K562 (cell line): ENCODE results near the gene CHIC2.

Experiments used
- CBFB ChIP-seq: sonication (generic); formaldehyde crosslinking; IDR thresholded peaks from 2 replicates; pipeline ENCODE4 v1.4.0; 2020; ENCODE audit warnings: mild to moderate bottlenecking, missing genetic modification reagents
- CEBPZ ChIP-seq: fragments of 150-350 bp; IDR thresholded peaks from 2 replicates; pipeline ENCODE4 v1.6.1; 2014; ENCODE audit warnings: low read depth, mild to moderate bottlenecking, low read length, borderline replicate concordance
- FOXJ3 ChIP-seq: sonication (generic); formaldehyde crosslinking; IDR thresholded peaks from 2 replicates; pipeline ENCODE4 v1.4.0; 2020; ENCODE audit warnings: mild to moderate bottlenecking, missing genetic modification reagents
- MGA ChIP-seq: fragments of 450-650 bp; IDR thresholded peaks from 2 replicates; pipeline ENCODE4 v1.6.1; 2016; ENCODE audit warnings: mild to moderate bottlenecking, moderate library complexity
- NR3C1 ChIP-seq: sonication (generic); formaldehyde crosslinking; IDR thresholded peaks from 2 replicates; pipeline ENCODE4 v1.8.1; 2022; ENCODE audit warnings: missing genetic modification reagents
- NRF1 ChIP-seq, 2 experiments: fragments of 450-650 bp; IDR thresholded peaks in 1 of 2; conservative IDR thresholded peaks in 1 of 2; 2 replicates each; pipeline ENCODE4 v1.6.1; 2014; ENCODE audit warnings: mild to moderate bottlenecking in 2 of 2
- POLR2AphosphoS5 ChIP-seq: IDR thresholded peaks from 2 replicates; pipeline ENCODE4 v1.6.1; 2011; ENCODE audit warnings: mild to moderate bottlenecking, low read depth, low read length, moderate library complexity; ENCODE audit not compliant: control insufficient read depth, insufficient read depth
- STAT5B ChIP-seq: fragments of 250-450 bp; sonication (Bioruptor Pico); IDR thresholded peaks from 2 replicates; pipeline ENCODE4 v1.8.0; 2021; ENCODE audit warnings: mild to moderate bottlenecking, inconsistent platforms
- TF ChIP-seq, protein P1 (sequence below), 3 experiments: IDR thresholded peaks in 2 of 3; conservative IDR thresholded peaks in 1 of 3; 2 replicates each; pipeline ENCODE4 v1.5.1; 2011 to 2012; ENCODE audit warnings: low read length in 3 of 3, mild to moderate bottlenecking in 3 of 3, control low read depth in 2 of 3, improper control_type of control experiment in 1 of 3, inconsistent platforms in 1 of 3, low read depth in 1 of 3, mixed read lengths in 1 of 3, moderate library complexity in 1 of 3; ENCODE audit not compliant: insufficient read depth in 2 of 3
- TF ChIP-seq, protein P2 (sequence below): fragments of 450-650 bp; formaldehyde crosslinking; IDR thresholded peaks from 2 replicates; pipeline ENCODE4 v1.4.0; 2022; ENCODE audit warnings: mild to moderate bottlenecking, moderate library complexity
- TF ChIP-seq, protein P3 (sequence below): sonication (generic); formaldehyde crosslinking; IDR thresholded peaks from 2 replicates; pipeline ENCODE4 v1.8.1; 2022; ENCODE audit warnings: missing genetic modification reagents

DNA sequence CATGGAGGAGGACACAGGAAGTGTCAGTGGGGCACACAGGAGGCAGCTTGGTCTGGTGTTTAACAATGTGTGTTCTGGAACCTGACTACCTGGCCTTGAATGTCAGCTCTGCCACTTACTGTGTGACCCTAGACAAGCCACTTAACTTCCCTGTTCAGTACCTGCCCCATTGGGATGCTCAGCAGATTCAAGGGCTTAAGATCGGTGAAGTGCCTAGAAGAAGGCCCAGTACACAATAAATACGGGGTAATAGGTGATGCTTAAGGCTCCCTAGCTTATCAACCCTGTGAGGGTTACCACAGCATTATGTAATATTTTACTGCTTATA is 1.6 kb upstream of the CHIC2 start:
- TF ChIP-seq MGA (no peak), NRF1 (conservative IDR thresholded peaks at IDR 0.05 in 1 of 2, IDR thresholded peaks at IDR 0.05 in 1 of 2) (no peak), CBFB (CRISPR knock-in tag) (no peak), CEBPZ (no peak), FOXJ3 (CRISPR knock-in tag) (no peak), STAT5B (CRISPR knock-in tag) (no peak), POLR2AphosphoS5 (no peak), NR3C1 (CRISPR knock-in tag) (no peak)
- TF ChIP-seq, protein P1, sequence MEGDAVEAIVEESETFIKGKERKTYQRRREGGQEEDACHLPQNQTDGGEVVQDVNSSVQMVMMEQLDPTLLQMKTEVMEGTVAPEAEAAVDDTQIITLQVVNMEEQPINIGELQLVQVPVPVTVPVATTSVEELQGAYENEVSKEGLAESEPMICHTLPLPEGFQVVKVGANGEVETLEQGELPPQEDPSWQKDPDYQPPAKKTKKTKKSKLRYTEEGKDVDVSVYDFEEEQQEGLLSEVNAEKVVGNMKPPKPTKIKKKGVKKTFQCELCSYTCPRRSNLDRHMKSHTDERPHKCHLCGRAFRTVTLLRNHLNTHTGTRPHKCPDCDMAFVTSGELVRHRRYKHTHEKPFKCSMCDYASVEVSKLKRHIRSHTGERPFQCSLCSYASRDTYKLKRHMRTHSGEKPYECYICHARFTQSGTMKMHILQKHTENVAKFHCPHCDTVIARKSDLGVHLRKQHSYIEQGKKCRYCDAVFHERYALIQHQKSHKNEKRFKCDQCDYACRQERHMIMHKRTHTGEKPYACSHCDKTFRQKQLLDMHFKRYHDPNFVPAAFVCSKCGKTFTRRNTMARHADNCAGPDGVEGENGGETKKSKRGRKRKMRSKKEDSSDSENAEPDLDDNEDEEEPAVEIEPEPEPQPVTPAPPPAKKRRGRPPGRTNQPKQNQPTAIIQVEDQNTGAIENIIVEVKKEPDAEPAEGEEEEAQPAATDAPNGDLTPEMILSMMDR (IDR thresholded peaks at IDR 0.05 in 2 of 3, conservative IDR thresholded peaks at IDR 0.05 in 1 of 3; ENCODE audit: insufficient read depth in 2 of 3, low read depth in 1 of 3, low read length in 3 of 3) = no peak
- TF ChIP-seq, protein P2, sequence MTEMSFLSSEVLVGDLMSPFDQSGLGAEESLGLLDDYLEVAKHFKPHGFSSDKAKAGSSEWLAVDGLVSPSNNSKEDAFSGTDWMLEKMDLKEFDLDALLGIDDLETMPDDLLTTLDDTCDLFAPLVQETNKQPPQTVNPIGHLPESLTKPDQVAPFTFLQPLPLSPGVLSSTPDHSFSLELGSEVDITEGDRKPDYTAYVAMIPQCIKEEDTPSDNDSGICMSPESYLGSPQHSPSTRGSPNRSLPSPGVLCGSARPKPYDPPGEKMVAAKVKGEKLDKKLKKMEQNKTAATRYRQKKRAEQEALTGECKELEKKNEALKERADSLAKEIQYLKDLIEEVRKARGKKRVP (CRISPR knock-in tag) = no peak
- TF ChIP-seq, protein P3, sequence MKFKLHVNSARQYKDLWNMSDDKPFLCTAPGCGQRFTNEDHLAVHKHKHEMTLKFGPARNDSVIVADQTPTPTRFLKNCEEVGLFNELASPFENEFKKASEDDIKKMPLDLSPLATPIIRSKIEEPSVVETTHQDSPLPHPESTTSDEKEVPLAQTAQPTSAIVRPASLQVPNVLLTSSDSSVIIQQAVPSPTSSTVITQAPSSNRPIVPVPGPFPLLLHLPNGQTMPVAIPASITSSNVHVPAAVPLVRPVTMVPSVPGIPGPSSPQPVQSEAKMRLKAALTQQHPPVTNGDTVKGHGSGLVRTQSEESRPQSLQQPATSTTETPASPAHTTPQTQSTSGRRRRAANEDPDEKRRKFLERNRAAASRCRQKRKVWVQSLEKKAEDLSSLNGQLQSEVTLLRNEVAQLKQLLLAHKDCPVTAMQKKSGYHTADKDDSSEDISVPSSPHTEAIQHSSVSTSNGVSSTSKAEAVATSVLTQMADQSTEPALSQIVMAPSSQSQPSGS (CRISPR knock-in tag) = no peak
